LNCaP clone FGC (cell line): ENCODE data around the gene FILIP1L.

Source experiments
- DNase-seq: peaks from one replicate; pipeline ENCODE4 v3.0.0-alpha.2; 2011; ENCODE audit warnings: low read depth
- H3K4me3 ChIP-seq: 2 replicates; pipeline ENCODE4 v1.5.1; 2011; ENCODE audit warnings: mild to moderate bottlenecking, low read depth, low read length, control low read depth
- TF ChIP-seq, protein P1 (sequence below): IDR thresholded peaks from 2 replicates; pipeline ENCODE4 v1.5.1; 2012; ENCODE audit warnings: mild to moderate bottlenecking; ENCODE audit not compliant: control insufficient read depth, insufficient read depth; ENCODE audit errors: extremely low read depth

Gene FILIP1L

GRCh38 chr3:100041328-100041749, 73.0 kb downstream of the FILIP1L start:
- H3K4me3 ChIP-seq, result peak overlapping the region; percentile 1; the same call in 1 of the 2 replicates
- DNase-seq, result peak; percentile 17
- TF ChIP-seq, protein P1, sequence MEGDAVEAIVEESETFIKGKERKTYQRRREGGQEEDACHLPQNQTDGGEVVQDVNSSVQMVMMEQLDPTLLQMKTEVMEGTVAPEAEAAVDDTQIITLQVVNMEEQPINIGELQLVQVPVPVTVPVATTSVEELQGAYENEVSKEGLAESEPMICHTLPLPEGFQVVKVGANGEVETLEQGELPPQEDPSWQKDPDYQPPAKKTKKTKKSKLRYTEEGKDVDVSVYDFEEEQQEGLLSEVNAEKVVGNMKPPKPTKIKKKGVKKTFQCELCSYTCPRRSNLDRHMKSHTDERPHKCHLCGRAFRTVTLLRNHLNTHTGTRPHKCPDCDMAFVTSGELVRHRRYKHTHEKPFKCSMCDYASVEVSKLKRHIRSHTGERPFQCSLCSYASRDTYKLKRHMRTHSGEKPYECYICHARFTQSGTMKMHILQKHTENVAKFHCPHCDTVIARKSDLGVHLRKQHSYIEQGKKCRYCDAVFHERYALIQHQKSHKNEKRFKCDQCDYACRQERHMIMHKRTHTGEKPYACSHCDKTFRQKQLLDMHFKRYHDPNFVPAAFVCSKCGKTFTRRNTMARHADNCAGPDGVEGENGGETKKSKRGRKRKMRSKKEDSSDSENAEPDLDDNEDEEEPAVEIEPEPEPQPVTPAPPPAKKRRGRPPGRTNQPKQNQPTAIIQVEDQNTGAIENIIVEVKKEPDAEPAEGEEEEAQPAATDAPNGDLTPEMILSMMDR, result no peak

GRCh38 chr3:100040451-100041225, 73.7 kb downstream of the FILIP1L start:
- DNase-seq, result no peak
- TF ChIP-seq, protein P1, result no peak
- H3K4me3 ChIP-seq, result no peak overlapping the region

DNA sequence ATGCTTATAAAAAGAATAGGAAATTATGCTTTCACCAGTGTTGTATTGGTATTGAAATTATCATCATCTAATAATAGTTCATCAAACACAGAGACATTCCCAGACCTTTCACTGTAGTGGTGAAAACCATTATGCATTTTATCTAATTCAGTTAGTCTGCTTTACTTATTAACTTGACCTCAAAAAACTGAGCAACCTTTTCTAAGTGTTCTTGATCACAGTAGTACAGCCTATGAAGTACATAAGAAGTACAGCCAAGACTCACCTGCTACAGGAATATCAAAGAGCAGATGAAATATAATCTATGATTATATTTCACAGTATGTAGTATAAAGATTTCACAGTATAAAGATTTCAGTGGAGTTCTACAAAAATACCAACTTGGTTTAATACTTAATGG, 75.2 kb downstream of the FILIP1L start:
- no peak for DNase-seq
- TF ChIP-seq, protein P1, result no peak
- H3K4me3 ChIP-seq, result no peak overlapping the region

- H3K4me3 ChIP-seq, result no peak overlapping the region
- no peak for DNase-seq
- TF ChIP-seq, protein P1, result no peak
Observed at GRCh38 chr3:100033903-100034471, 80.3 kb downstream of the FILIP1L start.

DNA sequence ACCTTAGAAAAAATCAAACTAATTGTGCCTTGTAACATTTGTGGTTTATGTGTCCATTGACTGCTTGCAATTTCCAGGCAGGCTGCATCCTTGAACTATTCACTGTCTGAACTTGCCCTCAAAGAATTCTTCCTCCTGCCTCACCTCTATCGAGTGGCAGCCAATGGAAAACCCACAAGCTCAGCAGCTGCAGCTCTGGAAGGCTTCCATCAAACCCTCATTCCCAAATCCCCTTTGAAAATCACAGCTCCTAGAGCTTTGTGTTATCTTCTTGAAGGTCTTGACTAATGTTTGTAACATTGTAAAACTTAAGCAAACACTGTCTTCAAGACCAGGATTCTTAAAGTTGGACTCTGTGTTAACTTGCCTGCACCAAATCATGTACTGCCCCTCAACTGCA, 81.1 kb downstream of the FILIP1L start:
- no peak for DNase-seq
- TF ChIP-seq, protein P1, result no peak
- H3K4me3 ChIP-seq, result no peak overlapping the region

DNA sequence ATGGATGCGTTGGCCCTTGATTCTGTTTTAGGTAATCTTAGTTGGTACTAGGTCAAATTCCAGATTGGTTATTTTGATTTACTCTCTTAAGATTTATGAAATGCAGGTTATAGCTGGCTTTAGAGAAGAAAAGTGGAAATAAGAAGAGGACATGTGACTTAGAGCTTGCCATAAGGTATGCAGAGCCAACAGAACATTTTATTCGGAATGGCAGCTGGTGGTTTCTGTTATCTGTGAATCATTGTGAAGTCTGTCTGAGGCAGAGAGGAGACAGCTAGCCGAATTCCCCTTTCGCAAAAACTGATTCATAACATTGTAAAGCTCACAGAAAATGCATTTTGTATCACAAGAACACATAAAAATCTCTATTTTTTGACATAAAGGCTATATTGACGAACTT, 82.1 kb downstream of the FILIP1L start:
- TF ChIP-seq, protein P1, result no peak
- DNase-seq, result no peak
- no peak overlapping the region for H3K4me3 ChIP-seq
